HepG2 (cell line): ENCODE measurements around the gene PIEZO2. TPM values are rescaled to one million over a fixed set of nuclear protein-coding genes. Genes with fewer than 3 reads are reported as not detected.

Experiments used
- AKAP8 ChIP-seq: sonication (generic); formaldehyde crosslinking; IDR thresholded peaks from 2 replicates; pipeline ENCODE4 v1.5.1; 2020; ENCODE audit warnings: mild to moderate bottlenecking, missing genetic modification reagents
- GABPA ChIP-seq, 2 experiments: IDR thresholded peaks; 2 replicates each; pipeline ENCODE4 v1.6.1; 2011 to 2016; ENCODE audit warnings: low read depth in 2 of 2, low read length in 1 of 2, missing biosample characterization in 1 of 2, missing genetic modification characterization in 1 of 2
- ISL2 ChIP-seq: sonication (generic); formaldehyde crosslinking; IDR thresholded peaks from 2 replicates; pipeline ENCODE4 v1.5.0; 2020; ENCODE audit warnings: missing genetic modification reagents
- MYC ChIP-seq: sonication (generic); formaldehyde crosslinking; IDR thresholded peaks from 2 replicates; pipeline ENCODE4 v1.9.0; 2021; ENCODE audit warnings: missing genetic modification reagents, borderline replicate concordance
- RFX5 ChIP-seq: IDR thresholded peaks from 2 replicates; pipeline ENCODE4 v1.6.1; 2011; ENCODE audit warnings: low read depth, low read length, improper control_type of control experiment
- SMAD3 ChIP-seq: sonication (generic); formaldehyde crosslinking; IDR thresholded peaks from 2 replicates; pipeline ENCODE4 v1.4.0; 2020; ENCODE audit warnings: missing genetic modification reagents
- SP1 ChIP-seq, 2 experiments: fragments of 450-650 bp in 1 of 2; sonication (generic) in 1 of 2; formaldehyde crosslinking in 1 of 2; IDR thresholded peaks; 2 replicates each; pipeline versions ENCODE4 v1.4.0 to v1.6.1; 2016 to 2020; ENCODE audit warnings: missing genetic modification reagents in 1 of 2
- XRCC5 ChIP-seq: fragments of 200-400 bp; formaldehyde crosslinking; optimal IDR thresholded peaks from 2 replicates; pipeline ENCODE3; 2017; ENCODE audit warnings: mild to moderate bottlenecking, low read length
- ZFP36 ChIP-seq: fragments of 150-350 bp; IDR thresholded peaks from 2 replicates; pipeline ENCODE4 v1.6.1; 2018; ENCODE audit warnings: borderline replicate concordance, low read length, low read depth; ENCODE audit not compliant: partially characterized antibody
- ZFP62 ChIP-seq: sonication (generic); formaldehyde crosslinking; IDR thresholded peaks from 2 replicates; pipeline ENCODE4 v1.4.0; 2020; ENCODE audit warnings: missing genetic modification reagents
- ZNF333 ChIP-seq: sonication (generic); formaldehyde crosslinking; IDR thresholded peaks from 2 replicates; pipeline ENCODE4 v1.4.0; 2020; ENCODE audit warnings: mild to moderate bottlenecking, missing genetic modification reagents, borderline replicate concordance
- ZNF383 ChIP-seq: sonication (generic); formaldehyde crosslinking; IDR thresholded peaks from 2 replicates; pipeline ENCODE4 v1.4.0; 2020; ENCODE audit warnings: missing genetic modification reagents, mild to moderate bottlenecking, borderline replicate concordance
- ZNF407 ChIP-seq: sonication (generic); formaldehyde crosslinking; IDR thresholded peaks from one replicate; pipeline ENCODE4 v1.5.1; 2020; ENCODE audit warnings: mild to moderate bottlenecking, missing genetic modification reagents; ENCODE audit errors: not compliant biosample characterization
- ZNF468 ChIP-seq: sonication (generic); formaldehyde crosslinking; IDR thresholded peaks from 2 replicates; pipeline ENCODE4 v1.8.0; 2022; ENCODE audit warnings: mild to moderate bottlenecking, moderate library complexity, missing genetic modification reagents
- ZNF691 ChIP-seq: sonication (generic); formaldehyde crosslinking; IDR thresholded peaks from 2 replicates; pipeline ENCODE4 v1.4.0; 2020; ENCODE audit warnings: missing genetic modification reagents, low read depth, mild to moderate bottlenecking, borderline replicate concordance
- polyA plus RNA-seq, 8 experiments: library from polyadenylated mRNA; depleted of rRNA in 3 of 8; stranded (reverse) in 7 of 8; unstranded in 1 of 8; fragments of >200 nt; fragmentation: Illumina TruSeq in 4 of 8; extraction: Trizol in 4 of 8; gene quantifications; 2 replicates each; pipeline versions ENCODE4 v1.2.1 to v1.2.3, GENCODE V29; 2011 to 2016; ENCODE audit warnings: low read depth in 4 of 8, missing spikeins in 1 of 8, mixed read lengths in 1 of 8; ENCODE audit not compliant: insufficient read depth in 1 of 8
- total RNA-seq, 5 experiments: library from RNA; depleted of rRNA; stranded (reverse); fragments of >200 nt; fragmentation: Illumina TruSeq; extraction: Trizol; gene quantifications; 2 replicates each; pipeline ENCODE4 v1.2.3, GENCODE V29; 2016; ENCODE audit warnings: low read depth in 1 of 5
- TF ChIP-seq, protein P1 (sequence below): sonication (generic); formaldehyde crosslinking; conservative IDR thresholded peaks from 2 replicates; pipeline ENCODE4 v1.8.0; 2022; ENCODE audit warnings: mild to moderate bottlenecking, moderate library complexity, missing genetic modification reagents
- TF ChIP-seq, protein P2 (sequence below): sonication (generic); formaldehyde crosslinking; IDR thresholded peaks from 2 replicates; pipeline ENCODE4 v1.4.0; 2020; ENCODE audit warnings: mild to moderate bottlenecking, missing genetic modification reagents

PIEZO2 gene
- total and polyA plus RNA-seq, 2 of the 13 experiments (the other 11 are each of a cell fraction or from before 2014, with no cell fraction given): 15.2 to 27.2 TPM

DNA sequence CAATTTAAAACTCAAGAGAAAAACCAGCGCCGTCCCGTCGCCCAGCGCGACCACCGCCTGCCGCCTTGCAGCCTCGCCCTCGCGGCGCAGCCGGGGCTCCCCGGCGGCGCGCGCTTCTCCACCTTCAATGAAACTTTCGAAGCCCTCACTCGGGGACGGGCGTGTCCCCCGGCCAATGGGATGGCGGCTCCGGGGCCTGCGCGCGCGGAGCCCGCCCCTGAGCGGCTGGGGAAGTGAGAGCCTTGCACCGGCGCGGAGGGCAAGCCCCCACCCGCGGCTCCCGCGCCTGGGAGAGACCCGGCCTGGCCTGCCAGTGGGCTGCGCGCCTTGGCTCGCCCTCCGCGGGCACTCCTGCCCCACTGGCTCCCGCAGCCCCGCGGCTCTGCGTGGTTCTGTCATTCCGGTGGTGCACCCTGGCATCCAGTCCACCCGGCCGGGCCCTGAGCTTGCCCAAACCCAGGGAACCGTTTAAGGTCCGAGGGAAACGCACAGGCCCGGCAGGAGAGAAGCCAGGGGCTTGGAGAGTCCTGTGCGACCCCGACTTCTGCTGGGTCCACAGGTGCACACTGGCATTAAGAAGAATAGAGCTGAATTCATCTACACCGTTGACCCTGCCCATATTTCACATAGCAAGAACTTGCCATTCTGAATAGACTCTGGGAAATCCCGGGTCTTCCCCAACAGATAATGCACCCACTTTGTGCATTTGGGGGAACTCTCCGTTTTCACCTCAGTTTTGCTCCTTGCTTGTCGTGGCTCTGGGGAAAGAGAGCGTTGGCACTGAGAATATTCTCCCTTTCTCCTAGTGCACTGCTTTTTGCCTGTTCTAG, at the start of gene PIEZO2 (continued):
- no peak for TF ChIP-seq ZFP36
- TF ChIP-seq ZNF691 (CRISPR knock-in tag): 0 out of 2 replicates have a peak, but pooled peaks have one; percentile 14
- TF ChIP-seq AKAP8 (CRISPR knock-in tag): no peak
- TF ChIP-seq GABPA (IDR thresholded peaks at IDR 0.05; ENCODE audit: low read depth, low read length): no peak
- no peak for TF ChIP-seq GABPA (CRISPR knock-in tag; IDR thresholded peaks at IDR 0.05; ENCODE audit: low read depth)
- no peak for TF ChIP-seq SMAD3
- TF ChIP-seq, protein P1, sequence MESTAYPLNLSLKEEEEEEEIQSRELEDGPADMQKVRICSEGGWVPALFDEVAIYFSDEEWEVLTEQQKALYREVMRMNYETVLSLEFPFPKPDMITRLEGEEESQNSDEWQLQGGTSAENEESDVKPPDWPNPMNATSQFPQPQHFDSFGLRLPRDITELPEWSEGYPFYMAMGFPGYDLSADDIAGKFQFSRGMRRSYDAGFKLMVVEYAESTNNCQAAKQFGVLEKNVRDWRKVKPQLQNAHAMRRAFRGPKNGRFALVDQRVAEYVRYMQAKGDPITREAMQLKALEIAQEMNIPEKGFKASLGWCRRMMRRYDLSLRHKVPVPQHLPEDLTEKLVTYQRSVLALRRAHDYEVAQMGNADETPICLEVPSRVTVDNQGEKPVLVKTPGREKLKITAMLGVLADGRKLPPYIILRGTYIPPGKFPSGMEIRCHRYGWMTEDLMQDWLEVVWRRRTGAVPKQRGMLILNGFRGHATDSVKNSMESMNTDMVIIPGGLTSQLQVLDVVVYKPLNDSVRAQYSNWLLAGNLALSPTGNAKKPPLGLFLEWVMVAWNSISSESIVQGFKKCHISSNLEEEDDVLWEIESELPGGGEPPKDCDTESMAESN: no peak
- no peak for TF ChIP-seq XRCC5
- TF ChIP-seq ZNF383 (CRISPR knock-in tag): no peak
- TF ChIP-seq ZNF468 (CRISPR knock-in tag): no peak; the same call in 1 of the 2 replicates
- TF ChIP-seq ZNF333 (CRISPR knock-in tag): no peak
- peak; percentile 54; the same call in 1 of the 2 replicates for TF ChIP-seq MYC (CRISPR knock-in tag)
- no peak for TF ChIP-seq ZNF407 (CRISPR knock-in tag)
- TF ChIP-seq, protein P2, sequence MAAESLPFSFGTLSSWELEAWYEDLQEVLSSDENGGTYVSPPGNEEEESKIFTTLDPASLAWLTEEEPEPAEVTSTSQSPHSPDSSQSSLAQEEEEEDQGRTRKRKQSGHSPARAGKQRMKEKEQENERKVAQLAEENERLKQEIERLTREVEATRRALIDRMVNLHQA (CRISPR knock-in tag): no peak
- TF ChIP-seq SP1 (IDR thresholded peaks at IDR 0.05): no peak
- no peak for TF ChIP-seq SP1 (CRISPR knock-in tag; IDR thresholded peaks at IDR 0.05)
- no peak for TF ChIP-seq ISL2 (CRISPR knock-in tag)
- no peak for TF ChIP-seq RFX5
- no peak for TF ChIP-seq ZFP62 (CRISPR knock-in tag)
